HG03097 (cell line): ENCODE measurements around the gene KAT2A.

Experiments used
- ATAC-seq: cut with Tn5 transposase; IDR thresholded peaks from one replicate; pipeline ENCODE4 v1.9.1; 2021; ENCODE audit not compliant: unreplicated experiment, low FRiP score

The KAT2A gene

DNA sequence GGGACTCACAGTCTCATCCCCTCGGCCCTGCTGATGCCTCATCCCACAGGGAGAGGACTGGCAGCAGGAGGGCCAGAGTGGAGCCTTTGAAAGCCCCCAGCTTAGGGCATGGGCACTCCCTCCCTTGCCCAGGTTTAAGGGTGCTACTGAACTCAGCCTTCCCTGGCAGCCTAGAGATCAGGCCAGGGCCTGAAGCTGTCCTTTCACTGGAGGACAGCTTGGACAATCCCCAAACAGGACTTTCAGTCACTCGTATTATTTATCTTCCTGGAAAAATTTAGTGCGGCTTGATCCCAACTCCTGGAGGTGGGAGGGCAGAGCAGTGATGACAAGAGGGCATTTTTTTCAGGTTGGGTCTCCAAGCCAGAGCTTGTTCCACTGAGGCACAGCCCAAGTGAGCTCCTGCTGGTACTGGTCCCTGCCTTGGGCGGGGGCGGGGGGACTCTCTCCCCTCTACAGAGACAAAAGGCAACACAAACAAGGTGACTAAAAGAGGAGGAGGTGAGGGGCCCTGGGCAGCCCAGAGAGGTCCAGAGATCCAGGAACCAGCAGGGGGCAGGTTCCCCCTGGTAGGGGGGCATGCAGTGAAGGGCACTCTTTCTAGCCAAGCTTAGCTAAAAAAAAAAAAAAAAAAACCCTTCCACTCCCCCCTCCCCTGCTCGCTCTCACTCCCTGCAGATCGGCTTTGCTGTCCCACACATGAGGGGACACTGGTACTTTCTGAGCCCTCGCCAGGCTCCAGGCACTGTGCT is 24.6 kb downstream of the KAT2A start:
- ATAC-seq, result no peak

DNA sequence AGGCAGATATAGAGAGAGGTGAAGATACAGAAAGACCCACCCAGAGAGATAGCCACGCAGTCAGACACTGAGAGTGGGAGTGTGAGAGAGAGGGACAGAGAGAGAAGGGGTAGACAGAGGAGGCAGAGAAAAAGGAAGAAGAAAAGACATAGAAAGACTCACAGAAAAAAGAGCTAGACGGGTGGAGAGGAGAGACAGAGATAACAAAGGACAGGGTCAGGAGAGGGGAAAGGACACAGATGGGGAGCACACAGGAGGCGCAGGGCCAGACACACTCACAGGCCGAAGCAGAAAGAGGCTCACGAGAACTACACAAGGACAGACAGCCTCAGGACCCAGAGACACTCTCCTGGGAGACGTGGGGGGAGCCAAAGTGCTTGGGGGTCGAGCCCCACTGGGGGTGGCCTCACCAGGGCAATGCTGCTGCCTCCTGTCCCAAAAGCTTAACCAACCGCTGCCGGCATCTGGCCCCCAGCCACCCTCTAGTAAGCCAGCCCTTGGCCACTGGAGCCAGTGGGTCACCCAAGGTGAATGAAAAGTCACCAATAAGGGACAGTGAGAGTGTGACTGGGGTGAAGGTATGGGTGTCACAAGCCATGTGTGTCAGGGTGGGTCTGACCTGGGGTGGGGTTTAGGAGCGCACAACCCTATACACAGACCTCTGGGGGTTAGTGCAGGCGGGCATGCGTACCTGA is 26.6 kb downstream of the KAT2A start:
- no peak for ATAC-seq

DNA sequence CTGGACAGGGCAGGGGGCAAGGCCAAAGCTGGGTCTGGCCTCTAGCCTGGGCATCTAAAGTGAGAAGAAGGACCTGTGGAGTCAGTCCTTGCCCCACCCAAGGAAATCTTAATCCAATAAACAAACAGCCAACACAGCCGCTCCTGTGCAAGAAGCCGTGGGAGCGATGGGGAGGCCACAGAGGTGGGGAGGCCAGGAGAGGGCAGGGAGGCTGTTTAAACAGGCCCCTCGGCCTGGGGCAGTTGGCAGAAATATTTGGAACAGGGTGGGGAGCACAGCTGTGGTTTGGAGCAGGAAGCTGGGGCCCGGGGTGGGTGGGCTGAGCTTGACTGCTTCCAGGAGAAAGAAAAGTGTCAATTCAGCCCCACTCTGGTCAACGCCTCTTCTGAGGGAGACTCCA is 28.2 kb downstream of the KAT2A start:
- ATAC-seq, result no peak

DNA sequence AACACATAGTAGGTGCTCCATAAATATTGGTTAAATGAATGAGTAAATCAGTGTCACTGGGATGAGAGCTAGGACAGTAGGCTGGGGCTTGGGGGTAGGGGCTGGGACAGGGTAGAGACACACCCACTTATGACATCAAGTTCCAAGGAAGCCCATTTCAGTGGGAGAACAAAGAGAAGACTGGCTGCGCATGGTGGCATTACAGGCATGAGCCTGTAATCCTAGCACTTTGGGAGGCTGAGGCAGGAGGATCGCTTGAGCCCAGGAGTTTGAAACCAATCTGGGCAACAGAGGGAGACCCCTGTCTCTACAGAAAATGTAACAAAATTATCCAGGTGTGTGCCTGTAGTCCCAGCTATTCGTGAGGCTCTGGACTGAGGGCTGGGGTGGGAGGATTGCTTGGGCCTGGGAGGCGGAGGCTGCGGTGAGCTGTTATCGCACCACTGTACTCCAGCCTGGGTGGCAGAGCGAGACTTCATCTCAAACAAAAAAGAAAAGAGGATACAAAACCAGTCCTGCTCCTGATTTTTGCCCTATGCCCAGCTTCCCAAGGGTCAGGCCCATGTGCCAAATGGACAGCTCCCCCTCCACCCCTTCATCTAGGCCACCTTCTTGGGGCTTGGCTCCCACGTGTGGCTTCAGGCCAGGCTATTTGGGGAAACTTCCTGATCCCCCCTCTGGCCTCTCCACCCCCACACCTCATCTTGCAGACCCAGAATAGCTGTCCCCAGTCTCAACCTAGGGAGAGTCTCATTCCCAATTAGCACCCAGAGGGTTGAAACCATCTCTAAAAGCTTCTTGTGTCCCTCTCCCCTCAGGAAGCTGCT is 30.0 kb downstream of the KAT2A start:
- no peak for ATAC-seq

DNA sequence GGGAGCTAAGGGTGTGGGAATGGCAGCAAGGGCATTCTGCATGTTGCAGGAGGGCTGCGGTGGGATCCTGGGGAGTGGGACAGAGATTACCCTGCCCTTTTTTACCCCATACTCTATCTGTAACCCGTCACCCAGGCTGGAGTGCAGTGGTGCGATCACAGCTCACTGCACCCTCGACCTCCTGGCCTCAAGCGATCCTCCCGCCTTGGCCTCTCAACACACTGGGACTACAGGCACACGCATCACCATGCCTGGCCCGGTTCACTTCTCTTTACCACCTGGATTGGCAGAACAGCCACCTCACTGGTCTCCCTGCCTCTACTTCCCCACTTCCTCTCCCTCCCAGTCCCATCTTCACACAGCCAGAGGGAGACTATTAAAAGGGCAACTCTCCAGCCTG is 32.4 kb downstream of the KAT2A start:
- no peak for ATAC-seq

DNA sequence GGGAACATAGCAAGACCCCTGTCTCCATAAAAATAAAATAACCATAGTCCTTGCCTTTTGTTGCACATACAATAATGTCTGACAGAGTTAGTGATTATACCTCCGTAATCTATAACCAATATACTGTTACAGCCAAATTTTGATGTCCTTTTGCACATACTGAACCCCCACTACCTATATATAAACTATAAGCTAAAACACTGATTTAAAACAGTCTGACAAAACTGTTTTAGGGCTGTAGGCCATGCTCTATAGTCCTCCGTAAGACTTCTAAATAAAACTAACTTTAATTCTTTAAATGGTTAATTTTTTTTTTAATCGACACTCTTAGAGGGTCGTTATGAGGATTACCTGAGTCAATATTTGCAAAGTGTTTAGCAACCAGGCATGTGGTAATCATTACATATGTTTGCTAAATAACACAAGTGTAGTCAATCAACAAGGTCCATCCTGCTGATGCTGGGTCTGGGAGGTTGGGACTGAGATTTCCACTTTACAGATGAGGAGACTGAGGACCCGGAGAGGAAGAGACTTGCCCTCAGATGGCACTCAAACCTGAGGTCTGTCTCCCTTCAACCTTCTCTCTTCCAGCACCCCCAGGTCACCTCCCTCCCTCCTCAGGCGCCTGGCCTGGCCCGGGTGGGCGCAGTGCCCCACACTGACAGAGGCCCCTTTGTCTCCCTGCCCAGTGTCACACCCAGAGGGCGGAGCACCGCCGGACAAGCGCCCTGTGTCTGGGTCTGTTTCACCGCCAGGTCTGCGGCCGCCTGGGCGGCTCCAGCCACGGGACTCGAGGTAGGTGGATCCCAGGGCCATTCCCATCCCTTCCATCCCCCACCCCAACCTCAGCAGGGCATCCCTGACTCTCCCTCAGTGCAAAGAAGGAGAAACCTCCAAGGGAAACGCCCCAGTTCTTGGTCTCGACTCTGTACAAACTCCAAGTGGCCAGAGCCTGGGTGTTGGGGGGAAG is 33.1 kb downstream of the KAT2A start:
- ATAC-seq, result no peak

DNA sequence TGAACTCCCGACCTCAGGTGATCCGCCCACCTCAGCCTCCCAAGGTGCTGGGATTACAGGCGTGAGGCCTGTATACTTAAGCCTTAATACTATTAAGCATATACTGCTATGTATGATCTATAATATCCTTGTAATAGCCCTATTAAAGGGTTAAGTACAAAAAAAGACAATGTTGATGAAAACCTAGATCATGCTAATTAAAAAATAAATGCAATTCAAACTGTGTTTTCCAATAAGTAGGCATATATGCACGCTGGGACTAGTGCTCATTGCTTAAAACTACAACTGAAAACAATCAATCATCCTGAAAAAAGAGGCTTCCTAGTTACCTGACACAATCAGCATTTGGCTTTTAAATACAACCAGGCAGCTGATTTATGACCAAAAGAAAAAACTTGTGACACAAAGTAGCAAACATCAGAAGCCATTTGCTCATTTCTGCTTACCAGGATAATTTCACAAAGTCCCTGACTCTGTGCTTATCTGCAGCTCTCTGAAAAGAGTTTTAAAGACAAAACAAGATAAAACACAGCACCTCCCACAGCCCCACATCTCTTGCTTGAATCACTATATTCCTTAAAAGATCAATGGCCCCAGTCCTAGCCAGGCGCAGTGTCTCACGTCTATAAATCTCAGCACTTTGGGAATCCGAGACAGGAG is 34.0 kb downstream of the KAT2A start:
- ATAC-seq, result no peak

DNA sequence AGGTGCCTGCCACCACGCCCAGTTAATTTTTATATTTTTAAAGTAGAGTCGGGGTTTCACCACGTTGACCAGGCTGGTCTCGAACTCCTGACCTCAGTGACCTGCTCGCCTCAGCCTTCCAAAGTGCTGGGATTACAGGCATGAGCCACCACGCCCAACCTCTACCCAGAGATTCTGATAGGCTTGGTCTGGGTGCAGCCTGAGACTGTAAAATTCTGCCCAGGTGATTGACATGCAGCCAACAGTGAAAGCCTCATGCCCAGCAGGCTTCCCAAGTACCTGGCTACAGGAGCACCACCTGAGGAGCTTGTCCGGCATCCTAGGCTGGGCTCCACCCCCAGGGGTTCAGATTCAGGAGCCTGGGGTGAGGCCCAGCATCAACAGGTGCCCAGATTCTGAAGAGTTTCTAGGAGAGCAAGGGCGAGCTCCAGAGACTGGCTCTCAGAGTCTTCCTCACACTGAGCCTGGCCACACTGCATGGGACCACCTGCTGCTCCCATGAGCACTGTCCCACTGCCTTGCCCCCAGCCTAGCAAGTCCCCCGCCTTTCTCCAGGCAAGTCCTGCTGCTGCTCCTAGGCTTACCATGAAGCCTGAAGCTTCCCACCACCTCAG is 39.5 kb downstream of the KAT2A start:
- ATAC-seq, result no peak

DNA sequence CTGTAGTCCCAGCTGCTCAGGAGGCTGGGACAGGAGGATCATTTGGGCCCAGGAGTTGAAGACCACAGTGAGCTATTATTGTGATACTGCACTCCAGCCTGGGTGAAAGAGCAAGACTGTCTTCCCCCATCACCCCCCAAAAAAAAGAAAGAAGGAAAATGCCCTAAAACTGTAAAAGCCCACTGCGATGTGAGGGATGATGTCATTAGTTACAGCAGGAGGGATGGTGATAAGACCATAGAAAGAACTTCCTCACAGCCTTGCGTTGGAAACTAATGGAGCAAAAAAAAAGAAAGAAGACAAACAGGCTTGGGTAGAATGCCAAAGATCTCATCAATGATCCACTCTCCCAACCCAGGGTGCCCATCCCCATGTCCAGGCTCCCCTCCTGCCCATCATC is 41.6 kb downstream of the KAT2A start:
- no peak for ATAC-seq

DNA sequence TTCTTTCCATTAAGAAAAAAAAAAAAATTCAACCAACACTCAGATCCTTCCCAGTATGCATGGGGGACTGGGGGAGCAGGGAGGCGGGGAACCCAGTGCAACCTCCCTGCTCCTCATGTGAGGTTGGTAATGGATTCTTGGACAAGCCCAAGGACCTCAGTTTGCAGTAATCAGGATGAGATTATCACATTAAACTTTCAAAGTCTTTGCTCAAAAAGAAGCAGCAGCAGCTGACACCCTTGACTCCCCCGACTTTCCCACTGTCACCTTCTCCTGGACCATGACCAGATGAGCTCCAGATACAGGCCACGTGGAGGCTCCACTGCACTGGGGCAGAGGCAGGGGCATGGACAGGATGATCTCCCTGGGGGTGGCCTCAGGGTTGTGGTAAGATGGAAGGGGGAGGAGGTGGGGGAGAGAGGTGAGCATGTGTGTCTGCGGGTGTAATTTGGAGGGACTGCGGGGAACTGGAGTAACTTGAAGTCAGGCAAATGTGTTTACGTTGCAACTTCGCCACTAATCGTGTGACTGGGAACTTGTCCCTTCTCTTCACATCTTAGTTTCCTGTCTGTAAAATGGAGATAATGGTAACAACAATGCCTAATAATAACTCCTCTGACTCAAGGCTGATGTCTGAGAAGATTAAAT is 42.6 kb downstream of the KAT2A start:
- no peak for ATAC-seq

DNA sequence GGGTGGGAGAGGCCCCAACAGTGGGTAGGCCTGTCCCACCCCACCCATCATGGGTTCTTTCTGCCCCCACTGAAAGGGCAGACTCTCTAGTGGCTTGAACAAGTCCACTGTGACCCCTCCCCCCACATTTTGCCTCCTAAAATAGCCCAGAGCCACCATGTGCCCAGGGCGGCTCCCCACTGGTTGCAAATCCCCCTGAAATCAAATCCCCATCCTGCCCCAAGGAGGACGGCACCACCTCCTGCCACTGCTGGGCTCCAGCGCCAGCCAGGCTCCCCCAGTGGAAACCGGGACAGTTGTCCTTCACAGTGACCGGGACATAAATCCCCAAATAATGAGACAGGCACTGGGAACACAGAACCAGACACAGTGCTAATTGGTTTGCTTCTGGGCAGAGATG is 43.4 kb downstream of the KAT2A start:
- ATAC-seq, result no peak

DNA sequence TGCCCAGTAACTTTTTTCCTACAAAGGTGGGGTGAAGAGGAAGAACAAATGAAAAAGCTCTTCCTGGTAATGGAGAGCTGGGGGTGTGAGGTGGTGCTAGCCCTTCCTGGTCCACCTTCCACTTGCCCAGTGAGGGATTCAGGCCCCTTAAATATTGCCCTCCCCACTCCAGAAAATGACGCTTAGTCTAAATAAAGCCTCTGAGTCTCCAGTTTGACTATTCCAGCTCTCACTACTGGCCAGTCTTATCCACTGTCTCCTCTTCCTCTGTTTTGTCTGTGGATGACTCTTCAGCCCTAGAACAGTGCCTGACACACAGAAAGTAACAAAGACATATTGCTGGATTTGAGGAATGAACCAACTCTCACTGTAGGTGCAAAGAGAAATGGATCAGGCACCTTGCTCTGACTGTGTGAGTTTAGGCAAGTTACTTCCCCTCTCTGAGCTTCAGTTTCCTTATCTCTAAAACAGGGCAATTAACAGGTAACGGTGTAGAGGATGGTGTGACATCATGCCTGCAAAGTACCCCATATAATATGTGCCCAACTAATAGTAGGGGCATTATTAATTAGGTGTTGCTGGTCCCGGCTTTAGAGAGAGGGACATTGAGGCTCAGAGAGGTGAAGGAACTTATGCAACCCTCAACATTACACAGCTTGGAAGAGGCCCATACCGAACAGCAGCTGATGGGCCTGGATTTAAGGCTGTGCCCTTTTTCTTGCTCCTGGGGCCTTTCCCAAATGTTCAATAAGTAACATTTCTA is 44.2 kb downstream of the KAT2A start:
- no peak for ATAC-seq

DNA sequence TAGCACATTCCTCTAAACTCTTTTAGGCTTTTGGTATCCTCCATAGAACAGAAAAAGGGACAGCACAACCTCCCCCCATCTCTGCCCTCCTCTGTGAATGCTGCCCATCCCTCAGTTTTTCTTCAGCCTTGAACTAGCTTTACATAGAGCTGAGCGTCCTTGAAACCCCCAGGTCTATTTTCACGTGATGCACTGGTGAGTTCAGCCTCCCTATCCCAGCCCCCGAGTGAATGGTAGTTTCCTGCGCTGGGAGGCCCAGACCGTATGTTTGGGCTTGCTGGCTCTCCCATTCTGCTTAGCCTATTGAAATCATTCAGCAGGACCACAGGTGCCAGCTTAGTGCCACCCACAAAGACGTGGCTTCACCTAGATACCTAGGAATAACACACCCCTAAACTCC is 45.4 kb downstream of the KAT2A start:
- ATAC-seq, result no peak

DNA sequence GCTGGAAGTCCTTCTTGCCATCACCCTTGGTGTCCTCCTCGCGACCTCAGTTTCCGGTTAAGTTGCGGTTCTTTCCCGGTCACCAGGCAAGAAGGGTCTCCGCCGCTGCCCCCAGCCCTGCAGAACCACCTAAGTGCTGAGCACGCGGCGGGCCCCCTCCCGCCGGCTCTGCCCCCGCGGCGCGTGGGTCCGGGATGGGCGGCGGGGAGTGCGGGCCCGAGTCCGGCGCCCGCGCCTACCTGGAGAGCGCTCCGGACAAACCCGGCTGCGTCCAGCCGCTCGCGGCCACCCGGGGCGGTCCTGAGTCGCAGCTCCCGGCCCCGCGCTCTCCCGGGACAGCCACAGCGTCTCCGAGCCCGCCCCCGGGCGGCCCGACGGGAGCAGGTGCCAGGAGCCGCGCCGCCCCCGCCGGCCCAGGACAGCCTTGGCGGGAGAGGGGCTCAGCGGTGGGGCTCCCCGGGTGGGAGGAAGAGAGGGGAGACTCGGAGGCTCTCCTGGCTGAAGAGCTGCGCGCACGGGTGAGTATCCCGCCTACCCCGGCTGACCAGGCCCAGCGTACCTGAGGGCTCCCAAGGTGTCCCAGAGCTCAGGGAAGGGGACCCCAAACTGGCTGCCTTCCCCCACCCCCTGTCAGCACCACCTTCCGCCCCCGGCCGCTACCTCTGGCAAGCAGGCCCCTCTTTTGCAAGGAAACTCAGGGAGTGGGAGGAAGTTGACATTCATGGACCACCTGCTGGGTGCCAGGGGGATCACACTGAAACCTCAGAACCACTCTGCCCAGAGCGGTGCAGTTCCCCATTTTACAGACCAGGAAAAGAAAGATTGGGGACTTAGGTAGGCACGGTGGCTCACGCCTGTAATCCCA is 48.6 kb downstream of the KAT2A start:
- ATAC-seq, result no peak

DNA sequence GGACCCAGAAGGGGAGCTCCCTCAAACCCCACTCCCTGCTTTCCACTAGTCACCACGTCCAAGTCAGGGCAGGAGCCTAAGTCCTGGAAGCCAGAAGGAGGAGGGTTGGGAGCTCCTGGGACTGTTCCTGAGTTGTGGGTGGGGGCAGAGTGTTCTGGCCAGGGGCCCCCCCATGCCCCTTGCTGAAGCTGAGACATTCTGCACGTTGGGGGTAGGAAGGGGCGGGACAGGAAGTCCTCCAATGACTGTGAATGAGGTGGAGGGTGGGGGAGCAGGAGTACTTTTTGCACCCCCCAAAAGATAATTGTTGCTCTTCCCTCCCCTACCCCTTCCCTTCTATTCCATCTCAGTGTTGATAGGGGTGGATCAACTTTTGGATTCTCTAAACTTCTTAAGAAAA is 49.4 kb downstream of the KAT2A start:
- ATAC-seq, result no peak

DNA sequence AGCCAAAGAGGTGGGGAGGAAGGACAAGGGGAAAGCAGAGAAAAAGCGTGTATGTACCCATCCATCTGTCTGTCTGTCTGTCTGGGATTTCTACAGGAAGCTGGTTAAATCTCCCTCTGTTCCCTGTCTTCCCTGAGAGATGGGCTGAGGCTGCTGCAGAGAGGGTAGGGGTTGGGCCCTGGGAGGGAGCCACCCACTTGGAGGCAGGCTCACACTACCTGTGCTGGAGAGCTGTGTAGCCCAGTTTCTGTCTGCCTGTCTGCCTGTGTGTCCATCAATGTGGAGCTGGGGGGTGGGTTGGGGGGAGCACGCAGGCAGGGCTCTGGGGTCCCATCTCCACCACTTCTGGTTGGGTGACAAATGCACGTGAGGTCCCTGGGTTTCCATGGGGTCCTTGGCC is 52.2 kb downstream of the KAT2A start:
- no peak for ATAC-seq

DNA sequence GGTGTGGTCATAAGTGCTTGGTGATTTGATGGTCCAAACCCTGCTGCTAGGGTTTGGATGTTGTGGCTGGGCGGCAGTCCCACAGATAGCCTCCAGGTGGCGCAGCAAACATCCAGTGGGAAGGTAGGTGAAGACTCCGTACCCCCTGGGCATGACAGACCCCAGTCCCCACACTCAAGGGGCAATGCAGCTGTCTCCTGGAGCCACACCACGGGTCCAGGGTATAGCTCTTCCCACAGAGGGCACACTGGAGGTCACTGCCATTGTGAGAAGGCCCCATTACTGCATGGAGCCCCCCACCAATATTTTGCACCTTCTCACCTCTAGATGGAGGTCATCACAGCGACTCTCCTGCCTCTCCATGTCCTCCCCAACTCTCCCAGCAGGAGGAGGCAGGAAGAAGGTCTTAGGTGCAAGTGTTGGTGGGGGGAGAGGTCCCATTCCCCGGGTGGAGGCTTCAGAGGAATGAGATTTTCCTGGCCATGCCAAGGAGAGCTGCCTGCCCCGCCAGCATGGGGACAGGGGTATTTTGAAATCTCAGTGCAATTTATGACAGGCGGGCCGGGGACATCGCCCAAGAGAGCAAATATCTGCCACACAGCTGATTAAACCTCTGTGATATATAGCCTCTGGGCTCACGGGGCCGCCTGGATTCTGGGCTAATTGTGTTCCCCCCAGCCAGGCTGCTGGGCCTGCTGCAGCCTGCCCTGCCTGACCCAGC is 53.6 kb downstream of the KAT2A start:
- ATAC-seq, result no peak
